H1 (cell line): ENCODE measurements around the gene STRN. TPM values are rescaled to one million over a fixed set of nuclear protein-coding genes. Genes with fewer than 3 reads are reported as not detected.
A peak's percentile ranks its signal among the peaks of the same experiment; 100 is the strongest.

Source experiments
- CTCF ChIA-PET: fragments of 300-600 bp; sonication (Branson Sonifier 250); formaldehyde crosslinking; loops from one replicate; lab custom pipeline; 2021; ENCODE audit not compliant: partially characterized antibody; lab: Charles Lee
- POLR2A ChIA-PET: fragments of 300-600 bp; sonication (Branson Sonifier 250); formaldehyde crosslinking; loops from one replicate; lab custom pipeline; 2021; ENCODE audit warnings: inconsistent platforms; ENCODE audit not compliant: partially characterized antibody; lab: Charles Lee
- DNase-seq, 2 experiments: peaks; one replicate each; pipeline versions ENCODE4 v3.0.0 to v3.0.0-alpha.2; 2010 to 2022; ENCODE audit warnings: low spot score in 2 of 2, low read depth in 1 of 2, mixed read lengths in 1 of 2
- FAIRE-seq: peaks from 2 replicates; lab custom pipeline; 2011; peaks lifted over from hg19 to GRCh38; lab: Jason Lieb, UNC
- H2AFZ ChIP-seq: 2 replicates; pipeline ENCODE4 v1.8.1; 2012; ENCODE audit warnings: low read length, inconsistent platforms
- H2AK5ac ChIP-seq: 2 replicates; pipeline ENCODE4 v1.6.1; 2013; ENCODE audit warnings: low read depth, low read length
- H2BK120ac ChIP-seq: replicated peaks from 2 replicates; pipeline ENCODE3; 2013; ENCODE audit warnings: low read depth, low read length, inconsistent platforms
- H2BK12ac ChIP-seq: 2 replicates; pipeline ENCODE4 v1.6.1; 2013; ENCODE audit warnings: low read depth, low read length
- H2BK15ac ChIP-seq: 2 replicates; pipeline ENCODE4 v1.6.1; 2013; ENCODE audit warnings: low read length
- H2BK20ac ChIP-seq: 2 replicates; pipeline ENCODE4 v1.6.1; 2013; ENCODE audit warnings: low read length
- H2BK5ac ChIP-seq: 2 replicates; pipeline ENCODE4 v1.6.1; 2013; ENCODE audit warnings: low read depth, low read length
- H3K14ac ChIP-seq: 2 replicates; pipeline ENCODE4 v1.6.1; 2013; ENCODE audit warnings: inconsistent platforms; ENCODE audit not compliant: insufficient read length
- H3K18ac ChIP-seq: 2 replicates; pipeline ENCODE4 v1.6.1; 2013; ENCODE audit warnings: low read length; ENCODE audit errors: extremely low read depth
- H3K23ac ChIP-seq: 2 replicates; pipeline ENCODE4 v1.6.1; 2013; ENCODE audit warnings: inconsistent platforms; ENCODE audit not compliant: insufficient read length
- H3K23me2 ChIP-seq: 2 replicates; pipeline ENCODE4 v1.6.1; 2013; ENCODE audit warnings: low read depth, low read length
- H3K27ac ChIP-seq: 2 replicates; pipeline ENCODE4 v1.6.1; 2011; ENCODE audit warnings: low read depth, low read length, inconsistent platforms
- H3K27me3 ChIP-seq, 4 experiments: replicated peaks in 1 of 4; 1 replicate in 1 of 4; 2 replicates in 3 of 4; pipeline versions ENCODE4 v1.6.1 to v1.8.1; 2011 to 2013; ENCODE audit warnings: low read length in 3 of 4, mild to moderate bottlenecking in 3 of 4, inconsistent platforms in 2 of 4, mixed read lengths in 2 of 4, moderate library complexity in 1 of 4; ENCODE audit not compliant: control insufficient read depth in 3 of 4, insufficient read depth in 3 of 4; ENCODE audit errors: extremely low read depth in 1 of 4
- H3K36me3 ChIP-seq, 4 experiments: 2 replicates each; pipeline versions ENCODE4 v1.6.1 to v1.8.1; 2011 to 2013; ENCODE audit warnings: mild to moderate bottlenecking in 4 of 4, low read length in 3 of 4, moderate library complexity in 2 of 4, control low read depth in 1 of 4, inconsistent platforms in 1 of 4; ENCODE audit not compliant: insufficient read depth in 4 of 4, control insufficient read depth in 2 of 4
- H3K4ac ChIP-seq: replicated peaks from 2 replicates; pipeline ENCODE3; 2013; ENCODE audit warnings: low read length, low read depth, mixed read lengths, inconsistent platforms; ENCODE audit not compliant: insufficient read length
- H3K4me1 ChIP-seq, 4 experiments: replicated peaks in 1 of 4; 1 replicate in 1 of 4; 2 replicates in 3 of 4; pipeline versions ENCODE4 v1.6.1 to v1.8.1; 2011 to 2013; ENCODE audit warnings: low read length in 3 of 4, inconsistent platforms in 2 of 4, mixed read lengths in 1 of 4; ENCODE audit not compliant: insufficient read depth in 4 of 4, control insufficient read depth in 3 of 4
- H3K4me2 ChIP-seq, 2 experiments: 2 replicates each; pipeline versions ENCODE4 v1.6.1 to v1.8.1; 2011 to 2013; ENCODE audit warnings: low read depth in 2 of 2, low read length in 2 of 2, control low read depth in 1 of 2, inconsistent platforms in 1 of 2, mild to moderate bottlenecking in 1 of 2; ENCODE audit not compliant: insufficient read depth in 1 of 2
- H3K4me3 ChIP-seq, 4 experiments: fragments of 200-600, 300-600 bp in 1 of 4; sonication (generic), shearing (Covaris generic), sonication (Bioruptor Twin) in 1 of 4; 2 replicates each; pipeline versions ENCODE4 v1.5.1 to v1.8.1; 2011 to 2016; ENCODE audit warnings: low read length in 4 of 4, low read depth in 3 of 4, control low read depth in 2 of 4, inconsistent platforms in 2 of 4, mild to moderate bottlenecking in 2 of 4, mixed read lengths in 1 of 4, moderate library complexity in 1 of 4; ENCODE audit not compliant: insufficient read depth in 2 of 4; ENCODE audit errors: extremely low read depth in 1 of 4
- H3K56ac ChIP-seq: replicated peaks from 2 replicates; pipeline ENCODE3; 2013; ENCODE audit warnings: low read depth, mild to moderate bottlenecking, mixed read lengths, low read length, inconsistent platforms; ENCODE audit not compliant: insufficient read length
- H3K79me1 ChIP-seq: 2 replicates; pipeline ENCODE4 v1.6.1; 2013; ENCODE audit warnings: low read depth, low read length, control low read depth
- H3K79me2 ChIP-seq, 2 experiments: 2 replicates each; pipeline versions ENCODE4 v1.6.1 to v1.8.1; 2012 to 2013; ENCODE audit warnings: low read length in 2 of 2, mild to moderate bottlenecking in 2 of 2, inconsistent platforms in 1 of 2; ENCODE audit not compliant: insufficient read depth in 2 of 2, control insufficient read depth in 1 of 2
- H3K9ac ChIP-seq, 4 experiments: replicated peaks in 1 of 4; 1 replicate in 1 of 4; 2 replicates in 3 of 4; pipeline versions ENCODE4 v1.6.1 to v1.8.1; 2011 to 2013; ENCODE audit warnings: low read depth in 3 of 4, low read length in 3 of 4, control low read depth in 2 of 4, mild to moderate bottlenecking in 2 of 4, moderate library complexity in 2 of 4, inconsistent platforms in 1 of 4; ENCODE audit errors: extremely low read depth in 1 of 4
- H3K9me3 ChIP-seq, 2 experiments: 2 replicates each; pipeline versions ENCODE4 v1.6.1 to v1.8.1; 2012 to 2013; ENCODE audit warnings: mild to moderate bottlenecking in 2 of 2, moderate library complexity in 2 of 2, control low read depth in 1 of 2, inconsistent platforms in 1 of 2, low read depth in 1 of 2, low read length in 1 of 2, mixed read lengths in 1 of 2; ENCODE audit not compliant: insufficient read depth in 2 of 2
- H4K20me1 ChIP-seq, 2 experiments: replicated peaks in 1 of 2; 2 replicates each; pipeline versions ENCODE3 to v1.8.1; 2011 to 2013; ENCODE audit warnings: inconsistent platforms in 2 of 2, low read length in 2 of 2, mild to moderate bottlenecking in 1 of 2; ENCODE audit not compliant: insufficient read depth in 2 of 2, control insufficient read depth in 1 of 2
- H4K5ac ChIP-seq: 2 replicates; pipeline ENCODE4 v1.6.1; 2013; ENCODE audit warnings: low read length, low read depth, mixed read lengths, inconsistent platforms; ENCODE audit not compliant: insufficient read length
- H4K8ac ChIP-seq: 2 replicates; pipeline ENCODE4 v1.8.0; 2013; ENCODE audit warnings: mild to moderate bottlenecking, moderate library complexity, low read length, inconsistent platforms; ENCODE audit not compliant: insufficient read depth; ENCODE audit errors: extremely low read depth
- H4K91ac ChIP-seq: replicated peaks from 2 replicates; pipeline ENCODE3; 2013; ENCODE audit warnings: low read length, mixed read lengths, inconsistent platforms; ENCODE audit not compliant: insufficient read length
- BCL11A ChIP-seq, 2 experiments: IDR thresholded peaks; one replicate each; pipeline ENCODE4 v1.6.1; 2011; ENCODE audit warnings: low read depth in 2 of 2, low read length in 2 of 2, mild to moderate bottlenecking in 2 of 2
- CHD1 ChIP-seq: IDR thresholded peaks from 2 replicates; pipeline ENCODE4 v1.6.1; 2012; ENCODE audit warnings: low read depth, low read length, improper control_type of control experiment
- FOSL1 ChIP-seq: IDR thresholded peaks from 2 replicates; pipeline ENCODE4 v1.6.1; 2011; ENCODE audit warnings: mild to moderate bottlenecking, low read depth, low read length, moderate library complexity; ENCODE audit not compliant: insufficient read depth
- HDAC2 ChIP-seq, 2 experiments: fragments of 300-600 bp in 1 of 2; sonication (generic) in 1 of 2; IDR thresholded peaks; 2 replicates each; pipeline ENCODE4 v1.6.1; 2011 to 2012; ENCODE audit warnings: low read depth in 2 of 2, low read length in 2 of 2, mild to moderate bottlenecking in 2 of 2, moderate library complexity in 2 of 2, borderline replicate concordance in 1 of 2, inconsistent platforms in 1 of 2
- JUN ChIP-seq: IDR thresholded peaks from 2 replicates; pipeline ENCODE4 v1.6.1; 2011; ENCODE audit warnings: low read depth, mild to moderate bottlenecking, improper control_type of control experiment, low read length
- KDM5A ChIP-seq: fragments of 200-600 bp; IDR thresholded peaks from 2 replicates; pipeline ENCODE4 v1.7.1; 2012; ENCODE audit warnings: mild to moderate bottlenecking, low read length, inconsistent platforms, mixed read lengths
- TAF1 ChIP-seq: IDR thresholded peaks from 2 replicates; pipeline ENCODE4 v1.6.1; 2011; ENCODE audit warnings: mild to moderate bottlenecking, low read depth, low read length
- WGBS, 2 experiments: shearing (Covaris generic) in 1 of 2; methylation state at CpG; one replicate each; pipeline versions ENCODE4 v1.1.6 to v1.1.7; 2013 to 2015; ENCODE audit warnings: low lambda C conversion rate in 2 of 2, mixed read lengths in 2 of 2, inconsistent platforms in 1 of 2, low coverage in 1 of 2, missing lambda C conversion rate in 1 of 2; ENCODE audit not compliant: insufficient replicate concordance in 2 of 2, insufficient coverage in 1 of 2, insufficient read length in 1 of 2; ENCODE audit errors: extremely low coverage in 1 of 2, missing lambda C conversion rate in 1 of 2; 5-methylcytosine and 5-hydroxymethylcytosine counted together
- polyA plus RNA-seq, 7 experiments: library from polyadenylated mRNA; depleted of rRNA in 3 of 7; stranded (reverse) in 5 of 7; unstranded in 2 of 7; fragments of >200 nt in 5 of 7; fragments of 200-250 nt in 2 of 7; gene quantifications; 1 replicate in 5 of 7; 2 replicates in 1 of 7; 4 replicates in 1 of 7; pipeline versions ENCODE4 v1.2.1 to v1.2.3, GENCODE V29; 2011 to 2013; ENCODE audit warnings: missing spikeins in 2 of 7, mixed read lengths in 2 of 7
- total RNA-seq: library from RNA; stranded (reverse); fragmentation: NEBNext Ultra II Directional; extraction: Animal tissue kit (Norgen Biotek cat#: 25700); gene quantifications from 2 replicates; pipeline ENCODE4 v1.2.1, GENCODE V29; 2021

Gene STRN
- total and polyA plus RNA-seq, 2 of the 8 experiments (the other 6 are each of a cell fraction or from before 2014, with no cell fraction given): 8.3 to 47.0 TPM

DNA sequence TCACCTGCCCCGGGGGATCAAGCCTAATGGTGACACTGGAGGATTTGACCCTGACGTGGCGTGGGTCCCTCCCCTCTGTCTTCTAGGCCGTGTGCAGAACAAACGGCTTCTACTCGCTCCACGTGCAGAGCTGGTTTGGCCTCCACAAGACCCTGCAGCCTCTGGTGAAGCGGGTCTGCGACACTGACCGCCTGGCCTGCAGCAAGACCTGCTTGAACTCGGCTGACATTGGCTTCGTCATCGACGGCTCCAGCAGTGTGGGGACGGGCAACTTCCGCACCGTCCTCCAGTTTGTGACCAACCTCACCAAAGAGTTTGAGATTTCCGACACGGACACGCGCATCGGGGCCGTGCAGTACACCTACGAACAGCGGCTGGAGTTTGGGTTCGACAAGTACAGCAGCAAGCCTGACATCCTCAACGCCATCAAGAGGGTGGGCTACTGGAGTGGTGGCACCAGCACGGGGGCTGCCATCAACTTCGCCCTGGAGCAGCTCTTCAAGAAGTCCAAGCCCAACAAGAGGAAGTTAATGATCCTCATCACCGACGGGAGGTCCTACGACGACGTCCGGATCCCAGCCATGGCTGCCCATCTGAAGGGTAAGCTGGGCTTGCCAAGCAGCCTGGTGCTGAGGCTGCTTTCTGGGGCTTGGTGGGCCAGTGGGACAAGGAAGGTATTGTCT, 157.8 kb downstream of the STRN start:
- Histone ChIP-seq H3K4me2 (no peak overlapping the region), H3K36me3 (no peaks in the 10 kb centered on the region), H4K91ac (peak overlapping the region; percentile 42), H2BK20ac (no peak overlapping the region), H3K27ac (no peak overlapping the region), H3K79me2 (no peaks in the 10 kb centered on the region), H2AFZ (no peak overlapping the region), H3K23me2 (no peaks in the 10 kb centered on the region), H3K56ac (no peak overlapping the region), H2BK5ac (no peak overlapping the region; the same call in 1 of the 2 replicates), H4K5ac (no peak overlapping the region), H3K18ac (no peak overlapping the region), H3K14ac (no peak overlapping the region), H3K9ac (no peak overlapping the region), H2AK5ac (no peak overlapping the region), H3K9me3 (peaks cover 0 to 9% of the 10 kb centered on the region in 2 experiments; a peak in 1 of 4 replicates), H2BK120ac (no peak overlapping the region), H4K8ac (no peak overlapping the region; the same call in 1 of the 2 replicates), H2BK12ac (no peak overlapping the region), H3K4ac (no peak overlapping the region), H3K79me1 (no peaks in the 10 kb centered on the region), H3K4me1 (no peaks in the 10 kb centered on the region), H4K20me1 (no peaks in the 10 kb centered on the region), H2BK15ac (no peak overlapping the region), H3K27me3 (no peaks in the 10 kb centered on the region; a peak in 1 of 7 replicates)
- ChIA-PET POLR2A (no interaction called here), CTCF (interaction anchor here (0.6 to 2.6 kb wide), 5 partner anchors 12 to 363 kb away, joined by 3 to 19 read pairs (median 4); no protein-coding TSS in a partner anchor)
- DNase-seq (no peak), FAIRE-seq (no peak)
- WGBS, 2 experiments: 95% methylated on average over 35 of the region's 35 CpGs; no CpG with 5 or more reads in 1 of the 2 experiments
- no peak for TF ChIP-seq BCL11A (IDR thresholded peaks at IDR 0.05; ENCODE audit: low read depth in 2 of 2, low read length in 2 of 2)
- TF ChIP-seq HDAC2 (IDR thresholded peaks at IDR 0.05; ENCODE audit: borderline replicate concordance in 1 of 2, low read depth in 2 of 2, low read length in 2 of 2): no peak
- TF ChIP-seq FOSL1: no peak
- TF ChIP-seq TAF1: no peak
- no peak for TF ChIP-seq CHD1
- no peak for TF ChIP-seq JUN
- TF ChIP-seq KDM5A: no peak
- TF ChIP-seq, all 59 proteins: peak for 0
- Histone ChIP-seq H3K23ac (no peak overlapping the region), H3K4me3 (no peak overlapping the region)
